IPS DF 6.9 (cell line): ENCODE data around the gene UBE2D1.

Source experiments
- DNase-seq: peaks from one replicate; pipeline ENCODE4 v3.0.0-alpha.2; 2013; ENCODE audit warnings: low read depth, low spot score
- H3K27ac ChIP-seq: one replicate; pipeline ENCODE4 v1.5.1; 2013; ENCODE audit warnings: low read length, control low read depth
- H3K27me3 ChIP-seq: 2 replicates; pipeline ENCODE4 v1.6.1; 2013; ENCODE audit warnings: mild to moderate bottlenecking, low read length; ENCODE audit not compliant: control insufficient read depth, insufficient read depth
- H3K36me3 ChIP-seq: 2 replicates; pipeline ENCODE4 v1.6.1; 2013; ENCODE audit warnings: low read length; ENCODE audit not compliant: control insufficient read depth, insufficient read depth
- H3K4me1 ChIP-seq: 2 replicates; pipeline ENCODE4 v1.6.1; 2013; ENCODE audit warnings: low read length; ENCODE audit not compliant: control insufficient read depth, insufficient read depth
- H3K4me3 ChIP-seq: 2 replicates; pipeline ENCODE4 v1.5.1; 2013; ENCODE audit warnings: mild to moderate bottlenecking, low read length
- H3K9me3 ChIP-seq: 2 replicates; pipeline ENCODE4 v1.6.1; 2013; ENCODE audit warnings: low read length, inconsistent platforms; ENCODE audit not compliant: control insufficient read depth, insufficient read depth
- WGBS: extraction: QIAGEN DNeasy Blood & Tissue Kit; methylation state at CpG from one replicate; pipeline ENCODE4 v1.1.7; 2013; ENCODE audit warnings: mixed read lengths, missing lambda C conversion rate; ENCODE audit not compliant: insufficient read length, insufficient coverage; 5-methylcytosine and 5-hydroxymethylcytosine counted together

The UBE2D1 gene

GRCh38 chr10:58334817-58335305 is at the start of gene UBE2D1:
UBE2D1 (plus strand) TSS chr10:58335006; CDS start chr10:58335202, 196 bp downstream.
- Histone ChIP-seq H3K9me3 (no peaks in the 10 kb centered on the region), H3K36me3 (no peaks in the 10 kb centered on the region), H3K4me3 (peak within 1 kb of the TSS; percentile 95), H3K27ac (no peak within 1 kb of the TSS), H3K27me3 (no peaks in the 10 kb centered on the region), H3K4me1 (no peaks in the 10 kb centered on the region)
- no CpG with 5 or more reads among the region's 49 CpGs for WGBS
- peak; percentile 47 for DNase-seq

GRCh38 chr10:58291538-58292174 is 43.1 kb upstream of the UBE2D1 start:
- no peaks in the 10 kb centered on the region for H3K27me3 ChIP-seq
- H3K4me1 ChIP-seq = no peaks in the 10 kb centered on the region
- H3K27ac ChIP-seq = no peak overlapping the region
- no peak overlapping the region for H3K4me3 ChIP-seq
- 100% methylated on average over 1 of the region's 5 CpGs for whole genome bisulfite sequencing
- no peaks in the 10 kb centered on the region for H3K36me3 ChIP-seq
- H3K9me3 ChIP-seq = no peaks in the 10 kb centered on the region
- DNase-seq = no peak

GRCh38 chr10:58293989-58294388 is 40.8 kb upstream of the UBE2D1 start:
- Histone ChIP-seq H3K4me1 (no peaks in the 10 kb centered on the region), H3K27me3 (no peaks in the 10 kb centered on the region), H3K4me3 (no peak overlapping the region), H3K27ac (no peak overlapping the region), H3K9me3 (no peaks in the 10 kb centered on the region), H3K36me3 (no peaks in the 10 kb centered on the region)
- WGBS = no CpG with 5 or more reads among the region's 5 CpGs
- DNase-seq = no peak

- peak; percentile 55 for DNase-seq
- H3K4me3 ChIP-seq = no peak overlapping the region
- no peak overlapping the region for H3K27ac ChIP-seq
- no peaks in the 10 kb centered on the region for H3K36me3 ChIP-seq
- 0 out of 2 replicates have a peak, but pooled peaks cover 1% of the 10 kb centered on the region for H3K4me1 ChIP-seq
- no peaks in the 10 kb centered on the region for H3K27me3 ChIP-seq
- WGBS = no CpG with 5 or more reads among the region's 4 CpGs
- H3K9me3 ChIP-seq = no peaks in the 10 kb centered on the region
Observed at GRCh38 chr10:58299580-58299979, 35.2 kb upstream of the UBE2D1 start.

- no peaks in the 10 kb centered on the region for H3K9me3 ChIP-seq
- DNase-seq = no peak
- no peaks in the 10 kb centered on the region for H3K27me3 ChIP-seq
- 0 out of 2 replicates have a peak, but pooled peaks cover 1% of the 10 kb centered on the region for H3K4me1 ChIP-seq
- no peak overlapping the region for H3K27ac ChIP-seq
- no peaks in the 10 kb centered on the region for H3K36me3 ChIP-seq
- H3K4me3 ChIP-seq = no peak overlapping the region
Observed at GRCh38 chr10:58300676-58301075, 34.1 kb upstream of the UBE2D1 start.

GRCh38 chr10:58302254-58302653 is 32.6 kb upstream of the UBE2D1 start:
- Histone ChIP-seq H3K27ac (no peak overlapping the region), H3K9me3 (no peaks in the 10 kb centered on the region), H3K4me3 (no peak overlapping the region), H3K4me1 (0 out of 2 replicates have a peak, but pooled peaks cover 1% of the 10 kb centered on the region), H3K36me3 (no peaks in the 10 kb centered on the region), H3K27me3 (no peaks in the 10 kb centered on the region)
- DNase-seq = no peak
- no CpG with 5 or more reads among the region's 2 CpGs for WGBS

GRCh38 chr10:58304099-58304633 is 30.6 kb upstream of the UBE2D1 start:
- H3K36me3 ChIP-seq = no peaks in the 10 kb centered on the region
- no CpG with 5 or more reads among the region's 3 CpGs for WGBS
- no peaks in the 10 kb centered on the region for H3K9me3 ChIP-seq
- H3K27ac ChIP-seq = no peak overlapping the region
- H3K4me1 ChIP-seq = 0 out of 2 replicates have a peak, but pooled peaks cover 1% of the 10 kb centered on the region
- no peak for DNase-seq
- no peaks in the 10 kb centered on the region for H3K27me3 ChIP-seq
- no peak overlapping the region for H3K4me3 ChIP-seq

GRCh38 chr10:58305821-58306220 is 29.0 kb upstream of the UBE2D1 start:
- Histone ChIP-seq H3K36me3 (no peaks in the 10 kb centered on the region), H3K27ac (no peak overlapping the region), H3K4me1 (0 out of 2 replicates have a peak, but pooled peaks cover 1% of the 10 kb centered on the region), H3K9me3 (no peaks in the 10 kb centered on the region), H3K27me3 (no peaks in the 10 kb centered on the region), H3K4me3 (no peak overlapping the region)
- no CpG with 5 or more reads among the region's 4 CpGs for WGBS
- DNase-seq = no peak

GRCh38 chr10:58307676-58308075 is 27.1 kb upstream of the UBE2D1 start:
- DNase-seq = no peak
- no peak overlapping the region for H3K4me3 ChIP-seq
- H3K27ac ChIP-seq = no peak overlapping the region
- H3K9me3 ChIP-seq = no peaks in the 10 kb centered on the region
- no peaks in the 10 kb centered on the region for H3K27me3 ChIP-seq
- H3K36me3 ChIP-seq = no peaks in the 10 kb centered on the region
- WGBS = no CpG with 5 or more reads among the region's 3 CpGs
- H3K4me1 ChIP-seq = 0 out of 2 replicates have a peak, but pooled peaks cover 1% of the 10 kb centered on the region

- no peaks in the 10 kb centered on the region for H3K36me3 ChIP-seq
- no peak for DNase-seq
- H3K27ac ChIP-seq = no peak overlapping the region
- H3K27me3 ChIP-seq = no peaks in the 10 kb centered on the region
- no peaks in the 10 kb centered on the region for H3K4me1 ChIP-seq
- H3K4me3 ChIP-seq = no peak overlapping the region
- no peaks in the 10 kb centered on the region for H3K9me3 ChIP-seq
Observed at GRCh38 chr10:58311026-58311425, 23.8 kb upstream of the UBE2D1 start.

- no peak overlapping the region for H3K4me3 ChIP-seq
- H3K9me3 ChIP-seq = no peaks in the 10 kb centered on the region
- H3K27me3 ChIP-seq = no peaks in the 10 kb centered on the region
- H3K4me1 ChIP-seq = no peaks in the 10 kb centered on the region
- no peak for DNase-seq
- H3K36me3 ChIP-seq = no peaks in the 10 kb centered on the region
- H3K27ac ChIP-seq = no peak overlapping the region
Observed at GRCh38 chr10:58316874-58317273, 17.9 kb upstream of the UBE2D1 start.
